ENCODE data around the gene CCDC88A.
"Not testable (repeated sequence)": the region's sequence is repeated elsewhere in the genome, so short reads cannot be mapped to it uniquely, and the experiment has no call there.

Gene CCDC88A

DNA sequence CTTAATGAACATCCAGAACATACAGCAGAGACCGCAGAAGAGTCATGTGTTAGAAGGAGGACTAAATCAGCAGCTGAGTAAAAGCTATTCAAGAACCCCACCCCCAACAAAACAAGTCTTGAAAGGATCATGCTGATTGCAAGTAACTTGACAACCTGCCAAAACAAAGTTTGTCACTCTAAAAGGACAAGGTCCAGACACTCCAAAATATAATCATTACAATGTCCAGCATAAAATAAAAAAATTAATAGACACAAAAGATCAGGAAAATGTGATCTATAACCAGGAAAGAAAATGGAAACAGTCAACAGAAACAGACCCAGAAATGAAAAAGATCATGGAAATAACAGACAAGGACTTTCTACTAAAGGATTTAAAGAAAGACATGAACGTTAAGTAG is 28.5 kb downstream of the CCDC88A start:
- TF ChIP-seq POLR2A (IDR thresholded peaks at IDR 0.05; ENCODE audit: low read length) = no peak
- no peak for TF ChIP-seq GATA1 (IDR thresholded peaks at IDR 0.05; ENCODE audit: low read depth, low read length)
- peak in 1 of 2 experiments; percentile 21 for DNase-seq

DNA sequence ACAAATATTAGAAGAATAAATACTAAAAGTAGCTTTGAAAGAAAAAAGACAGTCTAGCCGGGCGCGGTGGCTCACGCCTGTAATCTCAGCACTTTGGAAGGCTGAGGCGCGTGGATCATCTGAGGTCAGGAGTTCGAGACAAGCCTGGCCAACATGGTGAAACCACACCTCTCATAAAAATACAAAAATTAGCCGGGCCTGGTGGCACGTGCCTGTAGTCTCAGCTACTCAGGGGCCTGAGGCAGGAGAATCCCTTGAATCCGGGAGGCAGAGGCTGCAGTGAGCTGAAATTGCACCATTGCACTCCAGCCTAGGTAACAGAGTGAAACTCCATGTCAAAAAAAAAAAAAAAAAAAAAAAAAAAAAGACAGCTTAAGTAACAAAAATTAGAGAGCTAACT is 34.1 kb downstream of the CCDC88A start:
- DNase-seq = not testable (repeated sequence)

DNA sequence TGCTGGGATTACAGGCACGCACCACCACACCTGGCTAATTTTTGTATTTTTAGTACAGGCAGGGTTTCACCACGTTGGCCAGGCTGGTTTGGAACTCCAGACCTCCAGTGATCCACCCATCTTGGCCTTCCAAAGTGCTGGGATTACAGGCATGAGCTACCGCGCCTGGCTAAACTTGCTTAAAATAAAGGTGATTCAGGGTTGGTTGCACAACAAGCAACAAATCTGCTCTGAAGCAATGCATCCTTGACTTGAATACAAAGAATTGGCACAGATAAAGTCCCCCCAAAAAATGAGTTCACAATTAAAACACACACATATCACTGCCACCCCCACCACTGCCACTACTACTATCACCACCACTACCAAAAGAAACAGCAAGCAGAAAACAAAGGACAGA is 34.9 kb downstream of the CCDC88A start:
- no peak for DNase-seq
- TF ChIP-seq GATA1 (IDR thresholded peaks at IDR 0.05; ENCODE audit: low read depth, low read length) (no peak), POLR2A (IDR thresholded peaks at IDR 0.05; ENCODE audit: low read length) (no peak)

DNA sequence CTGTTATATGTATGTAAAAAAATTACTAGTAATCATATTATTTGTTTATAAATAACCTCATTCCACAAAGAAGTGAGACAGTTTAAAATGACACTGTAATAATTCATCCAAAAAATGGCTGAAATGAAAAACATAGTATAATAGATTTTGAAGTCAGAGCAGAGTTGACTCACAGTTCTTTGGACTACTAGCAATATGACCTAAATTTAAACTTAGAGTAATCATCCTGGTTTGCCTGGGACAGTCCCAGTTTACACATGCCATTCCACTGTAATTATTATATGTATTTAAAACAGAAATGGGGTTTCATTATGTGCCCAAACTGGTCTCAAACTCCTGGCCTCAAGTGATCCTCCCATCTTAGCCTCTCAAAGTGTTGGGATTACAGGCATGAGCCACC is 48.3 kb downstream of the CCDC88A start:
- no peak for TF ChIP-seq GATA1 (IDR thresholded peaks at IDR 0.05; ENCODE audit: low read depth, low read length)
- no peak for TF ChIP-seq POLR2A (IDR thresholded peaks at IDR 0.05; ENCODE audit: low read length)
- no peak for DNase-seq

DNA sequence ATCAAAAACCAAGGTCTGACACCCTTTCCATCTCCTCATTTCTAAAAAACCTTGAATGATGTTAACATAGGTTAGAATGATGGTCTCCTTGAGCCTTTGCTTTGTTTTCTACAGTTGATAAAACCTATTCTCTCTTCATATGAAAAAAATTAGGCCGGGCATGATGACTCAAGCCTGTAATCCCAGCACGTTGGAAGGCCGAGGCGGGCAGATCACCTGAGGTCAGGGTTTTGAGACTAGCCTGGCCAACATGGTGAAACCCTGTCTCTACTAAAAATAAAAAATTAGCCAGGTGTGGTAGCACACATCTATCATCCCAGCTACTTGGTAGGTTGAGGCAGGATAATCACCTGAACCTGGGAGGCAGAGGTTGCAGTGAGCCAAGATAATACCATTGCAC is 49.4 kb downstream of the CCDC88A start:
- no peak for TF ChIP-seq GATA1 (IDR thresholded peaks at IDR 0.05; ENCODE audit: low read depth, low read length)
- no peak for TF ChIP-seq POLR2A (IDR thresholded peaks at IDR 0.05; ENCODE audit: low read length)
- no peak for DNase-seq

DNA sequence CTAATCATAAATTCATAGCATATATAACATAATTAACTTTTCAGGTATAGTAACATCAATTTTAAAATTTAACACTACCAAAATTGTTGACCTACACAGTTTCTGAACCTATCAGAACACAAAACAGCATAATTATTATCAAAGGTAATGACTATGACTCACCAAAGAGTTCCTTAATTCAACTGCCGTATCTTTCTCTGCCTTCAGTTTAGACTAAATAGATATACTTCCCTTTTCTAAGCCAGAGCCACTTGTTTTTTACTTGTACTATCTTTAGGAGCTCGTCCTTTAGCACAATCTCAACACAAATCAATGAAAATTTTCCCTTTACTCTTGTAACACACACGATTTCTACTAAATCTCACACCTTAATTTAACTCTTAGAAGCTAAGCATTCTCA is 54.4 kb downstream of the CCDC88A start:
- peak; percentile 17 to 25 for DNase-seq
- TF ChIP-seq GATA1 (IDR thresholded peaks at IDR 0.05; ENCODE audit: low read depth, low read length) = no peak
- no peak for TF ChIP-seq POLR2A (IDR thresholded peaks at IDR 0.05; ENCODE audit: low read length)

DNA sequence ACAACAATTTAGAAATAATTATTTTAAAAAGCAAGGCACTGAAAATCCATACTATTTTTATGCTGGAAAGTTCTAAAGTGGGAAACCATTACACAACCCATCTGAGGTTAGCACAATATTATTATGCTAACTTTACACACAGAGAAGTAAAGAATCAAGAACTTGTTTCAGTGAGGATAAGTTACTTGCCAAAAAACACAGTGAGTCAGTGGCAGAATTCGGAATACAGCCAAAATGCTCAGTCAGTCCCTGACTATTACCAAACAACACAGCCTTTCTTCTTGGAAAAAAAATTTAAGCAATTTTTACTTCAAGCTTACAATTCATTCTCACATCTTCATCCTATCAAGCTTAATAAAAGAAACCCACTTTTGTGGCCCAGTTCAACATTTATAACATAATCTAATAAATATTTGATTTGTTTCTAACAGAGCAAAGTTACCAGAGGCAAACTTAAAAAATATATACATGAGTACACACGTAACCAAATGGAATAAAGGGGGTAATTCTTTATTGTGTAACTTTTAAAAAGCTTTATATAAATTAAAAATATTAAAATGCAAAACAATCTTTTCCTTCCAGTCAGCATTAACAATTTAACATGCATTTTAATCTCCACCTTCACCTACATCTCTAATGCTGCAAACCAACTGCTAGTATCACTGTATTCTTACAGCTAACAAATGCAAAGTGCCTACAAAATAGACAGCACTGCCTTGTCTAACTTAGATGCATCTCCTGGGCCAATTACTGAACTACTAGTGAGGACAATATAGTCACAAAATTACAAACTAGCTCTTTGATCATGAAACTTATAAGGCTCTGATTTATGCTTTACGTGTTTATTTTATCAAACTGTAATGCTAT is 55.2 kb downstream of the CCDC88A start:
- peak; percentile 2 to 47 for DNase-seq
- TF ChIP-seq POLR2A (IDR thresholded peaks at IDR 0.05; ENCODE audit: low read length) (no peak), GATA1 (IDR thresholded peaks at IDR 0.05; ENCODE audit: low read depth, low read length) (no peak)

DNA sequence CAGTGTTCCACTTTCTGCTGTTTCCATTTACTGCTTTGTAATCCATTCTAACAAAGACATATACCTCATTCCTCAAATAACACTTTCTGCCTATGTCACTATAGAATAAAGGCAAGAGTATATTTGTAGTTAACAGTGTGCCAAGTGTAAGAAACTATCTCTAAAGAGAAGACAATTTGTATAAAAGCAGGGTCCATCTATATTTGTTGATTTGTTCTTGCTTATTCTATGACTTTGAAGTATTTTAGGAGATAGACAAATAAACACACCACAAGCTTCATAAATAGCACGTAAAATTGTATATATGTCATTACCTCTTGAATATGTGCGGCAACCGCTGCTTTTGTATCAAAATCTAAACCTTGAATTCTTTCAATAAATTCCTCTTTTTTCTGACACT is 56.0 kb downstream of the CCDC88A start:
- TF ChIP-seq GATA1 (IDR thresholded peaks at IDR 0.05; ENCODE audit: low read depth, low read length) (no peak), POLR2A (IDR thresholded peaks at IDR 0.05; ENCODE audit: low read length) (no peak)
- DNase-seq = no peak

DNA sequence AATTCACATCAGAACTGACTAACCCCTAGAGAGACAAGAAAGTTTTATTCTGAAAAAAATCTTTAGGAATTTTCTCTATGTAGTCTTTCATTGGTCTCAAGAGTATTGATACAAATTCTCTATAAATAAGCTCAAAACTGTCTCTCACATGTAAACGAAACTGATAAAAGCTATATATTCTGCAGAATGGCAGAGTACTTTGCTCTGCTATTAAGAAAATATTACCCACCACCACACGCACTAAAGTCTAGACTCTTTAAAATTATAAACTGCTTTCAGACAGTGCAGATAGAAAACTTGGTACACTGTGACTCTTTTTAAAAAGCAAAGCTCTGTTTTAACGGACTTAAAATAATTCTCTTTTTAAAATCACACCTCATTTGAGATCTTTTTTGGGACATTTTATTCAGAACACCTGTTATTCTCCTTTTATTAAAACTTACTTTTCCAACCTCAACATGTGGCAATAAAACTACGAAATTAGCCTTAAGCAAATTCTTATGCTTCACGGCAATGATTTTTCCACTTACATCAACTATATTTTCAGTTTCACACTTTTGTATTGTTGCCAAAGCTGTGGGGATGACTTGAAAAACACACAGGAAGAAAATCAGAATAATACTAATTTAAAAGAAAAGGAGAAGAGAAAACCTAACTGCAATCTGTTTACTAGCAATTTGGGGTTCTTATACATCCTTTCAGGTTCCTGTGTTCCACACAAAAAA is 58.0 kb downstream of the CCDC88A start:
- TF ChIP-seq GATA1 (IDR thresholded peaks at IDR 0.05; ENCODE audit: low read depth, low read length) = no peak
- TF ChIP-seq POLR2A (IDR thresholded peaks at IDR 0.05; ENCODE audit: low read length) = no peak
- no peak for DNase-seq

DNA sequence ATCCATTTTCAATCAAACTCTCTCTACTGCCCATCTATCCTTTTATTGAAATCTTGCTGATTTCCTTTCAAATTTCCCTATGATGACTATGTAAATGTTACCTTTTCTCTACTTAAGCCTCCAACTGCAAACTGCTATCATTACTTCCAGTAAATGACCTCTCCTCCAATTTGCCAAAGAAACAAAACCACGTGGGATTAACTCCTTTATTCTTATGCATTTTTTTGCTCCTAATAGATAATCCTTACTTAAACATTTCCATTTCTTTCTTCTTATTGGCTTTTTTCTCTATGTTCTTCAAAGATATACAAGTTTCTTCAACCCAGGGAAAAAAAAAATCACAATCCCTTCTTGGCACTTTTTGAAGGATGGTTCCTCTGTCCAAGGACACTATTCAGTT is 61.2 kb downstream of the CCDC88A start:
- DNase-seq = no peak

DNA sequence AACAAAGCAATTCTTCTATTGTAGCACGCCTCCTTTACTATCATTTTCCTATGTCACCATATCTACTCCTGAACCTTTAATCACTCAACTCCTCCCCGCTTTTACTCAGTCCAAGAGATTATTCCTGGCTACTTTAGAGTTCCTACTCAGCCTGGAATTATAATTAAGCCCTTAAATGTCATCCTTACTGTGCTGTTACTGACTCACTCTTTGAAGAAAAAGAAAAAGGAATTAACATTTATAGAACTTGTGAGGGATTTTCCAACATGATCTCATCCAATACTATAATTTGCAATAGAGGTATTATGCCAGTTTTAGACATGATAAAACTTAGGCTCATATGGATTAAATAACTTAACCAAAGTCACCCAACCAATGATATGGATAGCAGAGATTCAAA is 61.7 kb downstream of the CCDC88A start:
- TF ChIP-seq GATA1 (IDR thresholded peaks at IDR 0.05; ENCODE audit: low read depth, low read length) (no peak), POLR2A (IDR thresholded peaks at IDR 0.05; ENCODE audit: low read length) (no peak)
- DNase-seq = no peak

More for the DNA sequence above, 61.2 kb downstream of the CCDC88A start:
- TF ChIP-seq GATA1 (IDR thresholded peaks at IDR 0.05; ENCODE audit: low read depth, low read length) (no peak), POLR2A (IDR thresholded peaks at IDR 0.05; ENCODE audit: low read length) (no peak)

DNA sequence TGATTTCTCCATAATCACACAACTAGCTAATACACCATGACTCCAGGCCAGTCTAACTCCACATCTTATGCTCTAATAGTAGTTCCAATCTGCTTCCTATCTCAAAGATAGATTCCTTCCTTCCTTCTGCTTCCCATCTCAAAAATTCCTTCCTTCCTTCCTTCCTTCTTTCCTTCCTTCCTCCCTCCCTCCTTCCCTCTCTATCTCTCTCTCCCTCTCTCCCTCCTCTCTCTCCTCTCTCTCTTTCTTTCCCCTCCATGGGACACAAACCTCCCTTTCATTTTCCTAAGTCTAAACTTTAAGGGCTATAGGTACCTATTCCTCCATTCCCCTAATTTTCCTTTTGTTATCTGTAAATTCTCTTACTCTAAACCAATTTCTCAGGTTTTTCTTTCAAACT is 62.5 kb downstream of the CCDC88A start:
- no peak for DNase-seq
- TF ChIP-seq GATA1 (IDR thresholded peaks at IDR 0.05; ENCODE audit: low read depth, low read length) (no peak), POLR2A (IDR thresholded peaks at IDR 0.05; ENCODE audit: low read length) (no peak)

DNA sequence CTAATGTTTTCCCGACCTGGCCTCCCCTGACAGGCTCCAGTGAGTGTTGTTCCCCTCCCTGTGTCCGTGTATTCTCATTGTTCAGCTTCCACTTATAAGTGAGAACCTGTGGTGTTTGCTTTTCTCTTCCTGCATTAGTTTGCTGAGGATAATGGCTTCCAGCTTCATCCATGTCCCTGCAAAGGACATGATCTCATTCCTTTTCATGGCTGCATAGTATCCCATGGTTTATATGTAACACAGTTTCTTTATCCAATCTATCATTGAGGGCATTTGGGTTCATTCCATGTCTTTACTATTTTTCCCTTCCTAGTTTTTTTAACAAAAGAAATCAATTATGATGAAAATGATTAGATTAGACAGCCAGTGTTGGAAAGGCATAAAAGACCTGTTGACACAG is 63.5 kb downstream of the CCDC88A start:
- not testable (repeated sequence) for DNase-seq

DNA sequence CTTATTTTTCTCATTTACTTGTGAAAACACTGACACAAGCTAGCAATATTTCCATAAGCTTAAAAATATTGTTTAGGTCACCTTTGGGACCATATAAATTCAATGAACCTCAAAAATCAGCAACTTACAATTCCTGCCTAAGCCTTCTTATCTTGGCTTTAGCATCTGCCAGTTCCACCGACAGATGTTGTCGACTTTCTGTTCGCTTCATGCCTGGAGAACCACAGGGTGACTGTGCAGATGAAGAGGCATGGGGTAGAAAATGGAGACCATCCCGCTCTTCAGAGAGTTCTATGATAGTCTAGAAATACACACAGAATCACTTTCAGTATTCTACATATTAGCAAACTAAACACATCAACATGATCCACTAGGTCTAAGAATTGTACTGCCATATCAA is 64.2 kb downstream of the CCDC88A start:
- no peak for TF ChIP-seq POLR2A (IDR thresholded peaks at IDR 0.05; ENCODE audit: low read length)
- TF ChIP-seq GATA1 (IDR thresholded peaks at IDR 0.05; ENCODE audit: low read depth, low read length) = no peak
- peak; percentile 6 to 48 for DNase-seq

DNA sequence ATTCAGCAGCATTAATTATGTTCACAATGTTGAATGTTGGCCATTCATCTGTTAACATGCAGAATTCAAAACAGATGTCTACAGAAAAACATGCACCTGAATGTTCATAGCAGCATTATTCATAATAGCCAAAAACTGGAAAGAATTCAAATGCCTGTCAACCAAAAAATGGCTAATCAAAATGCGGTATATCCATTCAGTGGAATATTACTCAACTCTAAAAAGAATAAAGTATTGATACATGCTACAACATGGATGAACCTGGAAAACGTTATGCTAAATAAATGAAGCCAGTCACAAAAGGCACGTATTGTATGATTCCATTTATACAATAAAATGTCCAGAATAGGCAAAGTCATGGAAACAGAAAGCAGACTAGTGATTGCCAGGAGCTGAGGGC is 68.0 kb downstream of the CCDC88A start:
- DNase-seq = no peak

More for the DNA sequence above, 68.0 kb downstream of the CCDC88A start:
- TF ChIP-seq GATA1 (IDR thresholded peaks at IDR 0.05; ENCODE audit: low read depth, low read length) (no peak), POLR2A (IDR thresholded peaks at IDR 0.05; ENCODE audit: low read length) (no peak)
